HG02798 (cell line): Measurements from ENCODE around the gene TEX2.
"Not testable (repeated sequence)": the region's sequence is repeated elsewhere in the genome, so short reads cannot be mapped to it uniquely, and the experiment has no call there.

Experiments used
- ATAC-seq: cut with Tn5 transposase; IDR thresholded peaks from one replicate; pipeline ENCODE4 v1.9.1; 2021; ENCODE audit warnings: mild to moderate bottlenecking; ENCODE audit not compliant: unreplicated experiment, poor library complexity

TEX2 gene

GRCh38 chr17:64187093-64187895, 75.8 kb downstream of the TEX2 start:
- no peak for ATAC-seq

GRCh38 chr17:64186171-64187092, 76.6 kb downstream of the TEX2 start:
- no peak for ATAC-seq

DNA sequence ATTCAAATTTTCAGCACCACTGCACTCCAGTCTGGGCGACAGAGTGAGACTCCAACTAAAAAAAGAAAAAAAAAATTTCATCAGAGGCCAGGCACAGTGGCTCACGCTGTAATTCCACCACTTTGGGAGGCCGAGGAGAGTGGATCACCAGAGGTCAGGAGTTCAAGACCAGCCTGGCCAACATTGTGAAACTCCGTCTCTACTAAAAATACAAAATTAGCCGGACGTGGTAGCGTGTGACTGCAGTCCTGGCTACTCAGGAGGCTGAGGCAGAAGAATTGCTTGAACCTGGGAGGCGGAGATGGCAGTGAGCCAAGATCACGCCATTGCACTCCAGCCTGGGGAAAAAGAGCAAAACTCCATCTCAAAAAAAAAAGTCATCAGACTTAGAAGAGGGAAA, 77.5 kb downstream of the TEX2 start:
- ATAC-seq = not testable (repeated sequence)

GRCh38 chr17:64185101-64185500, 78.0 kb downstream of the TEX2 start:
- no peak for ATAC-seq

DNA sequence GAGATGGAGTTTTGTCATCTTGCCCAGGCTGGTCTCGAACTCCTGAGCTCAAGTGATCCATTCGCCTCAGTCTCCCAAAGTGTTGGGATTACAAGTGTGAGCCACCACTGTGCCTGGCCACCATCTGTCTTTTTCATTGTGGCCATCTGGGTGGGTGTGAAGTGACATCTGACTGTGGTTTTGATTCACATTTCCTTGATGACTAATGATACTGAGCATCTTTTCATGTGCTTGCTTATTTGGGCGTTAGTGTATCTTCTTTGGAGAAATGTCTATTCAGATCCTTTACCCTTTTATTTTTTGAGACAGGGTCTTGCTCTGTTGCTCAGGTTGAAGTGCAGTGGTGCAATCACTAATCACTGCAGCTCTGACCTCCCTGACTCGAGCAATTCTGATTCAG, 79.2 kb downstream of the TEX2 start:
- no peak for ATAC-seq

GRCh38 chr17:64182325-64183012, 80.6 kb downstream of the TEX2 start:
- ATAC-seq = no peak

GRCh38 chr17:64180089-64181073, 82.7 kb downstream of the TEX2 start:
- no peak for ATAC-seq

DNA sequence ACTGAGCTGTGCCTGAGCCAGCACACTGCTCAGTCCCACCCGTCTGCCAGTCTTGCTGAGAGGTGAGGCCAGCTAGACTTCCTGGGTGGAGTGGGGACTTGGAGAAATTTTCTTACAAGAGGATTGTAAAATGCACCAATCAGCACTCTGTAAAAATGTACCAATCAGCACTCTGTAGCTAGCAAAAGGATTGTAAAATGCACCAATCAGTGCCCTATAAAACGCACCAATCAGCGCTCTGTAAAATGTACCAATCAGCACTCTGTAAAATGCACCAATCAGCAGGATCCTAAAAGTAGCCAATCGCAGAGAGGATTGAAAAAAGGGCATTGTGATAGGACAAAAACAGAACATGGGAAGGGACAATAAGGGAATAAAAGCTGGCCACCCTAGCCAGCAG, 84.0 kb downstream of the TEX2 start:
- ATAC-seq = not testable (repeated sequence)

DNA sequence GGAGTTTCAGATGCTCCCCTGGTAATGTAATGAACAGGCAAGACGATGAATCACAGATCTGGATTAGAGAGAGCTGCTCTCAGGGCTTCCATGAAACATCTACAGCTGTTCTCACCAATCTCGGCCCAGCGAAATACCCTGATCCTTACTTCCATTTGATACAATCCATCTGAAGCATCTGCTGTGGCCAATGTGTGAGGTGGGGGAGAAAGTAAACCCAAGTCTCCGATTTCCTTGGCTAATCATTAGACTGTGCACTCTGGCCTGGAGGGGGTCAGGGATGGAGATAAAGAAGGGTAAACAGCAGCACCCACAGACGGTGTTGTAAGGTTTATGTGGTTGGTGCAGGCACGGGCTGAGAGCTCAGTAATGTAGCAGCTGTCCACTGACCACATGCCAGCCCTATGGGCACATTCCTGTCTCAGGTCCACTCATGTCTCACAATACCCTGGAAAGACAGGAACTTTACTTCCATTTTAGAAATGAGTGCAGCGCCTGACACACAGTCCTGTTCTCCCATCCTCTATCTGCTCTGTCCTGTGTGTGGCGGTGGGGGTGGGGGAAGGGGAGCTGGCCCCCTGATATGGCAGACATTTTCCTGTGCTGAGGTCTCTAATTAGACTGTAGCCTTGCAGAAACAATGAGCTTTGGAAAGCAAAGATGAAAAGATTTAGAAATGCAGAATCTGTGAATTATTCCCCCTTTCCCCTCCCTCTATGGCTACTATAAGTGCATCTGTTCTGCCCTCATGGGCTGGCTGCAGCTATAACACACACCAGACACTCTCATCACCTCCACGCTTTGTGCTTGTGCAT, 84.8 kb downstream of the TEX2 start:
- no peak for ATAC-seq

DNA sequence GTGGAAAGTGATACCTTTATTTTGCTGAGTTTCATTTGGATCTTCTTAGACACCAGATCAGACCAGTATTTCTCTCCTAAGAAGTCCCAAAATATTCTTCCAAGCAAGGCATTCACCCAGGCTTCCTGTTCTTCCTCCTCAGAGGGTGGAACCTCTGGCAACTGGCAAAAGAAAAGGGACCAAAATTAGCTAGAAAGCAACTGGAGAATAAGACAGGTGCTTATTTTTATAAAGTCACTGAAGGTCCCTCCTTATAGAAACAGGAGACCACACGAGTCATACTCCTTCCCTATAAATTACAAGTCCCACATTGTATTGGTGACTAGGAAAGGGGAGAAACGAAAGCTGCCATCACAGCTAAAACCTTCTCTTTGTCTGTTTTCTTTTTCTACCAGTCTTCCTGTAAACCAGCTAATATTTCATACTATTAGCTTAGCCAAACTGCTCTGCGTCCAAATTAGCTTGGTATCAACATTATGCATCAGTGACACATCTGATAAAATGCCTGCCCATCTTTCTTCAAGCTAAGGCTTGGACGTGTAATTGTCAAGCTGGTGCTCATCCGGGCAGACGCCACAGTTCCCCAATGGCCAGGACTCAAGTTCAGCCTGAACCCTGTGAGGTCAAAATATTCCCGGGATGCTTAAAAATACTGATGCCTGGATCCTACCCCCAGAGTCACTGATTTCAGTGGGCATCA, 85.6 kb downstream of the TEX2 start:
- ATAC-seq = no peak

- no peak for ATAC-seq
Observed at GRCh38 chr17:64176556-64176955, 86.5 kb downstream of the TEX2 start.

DNA sequence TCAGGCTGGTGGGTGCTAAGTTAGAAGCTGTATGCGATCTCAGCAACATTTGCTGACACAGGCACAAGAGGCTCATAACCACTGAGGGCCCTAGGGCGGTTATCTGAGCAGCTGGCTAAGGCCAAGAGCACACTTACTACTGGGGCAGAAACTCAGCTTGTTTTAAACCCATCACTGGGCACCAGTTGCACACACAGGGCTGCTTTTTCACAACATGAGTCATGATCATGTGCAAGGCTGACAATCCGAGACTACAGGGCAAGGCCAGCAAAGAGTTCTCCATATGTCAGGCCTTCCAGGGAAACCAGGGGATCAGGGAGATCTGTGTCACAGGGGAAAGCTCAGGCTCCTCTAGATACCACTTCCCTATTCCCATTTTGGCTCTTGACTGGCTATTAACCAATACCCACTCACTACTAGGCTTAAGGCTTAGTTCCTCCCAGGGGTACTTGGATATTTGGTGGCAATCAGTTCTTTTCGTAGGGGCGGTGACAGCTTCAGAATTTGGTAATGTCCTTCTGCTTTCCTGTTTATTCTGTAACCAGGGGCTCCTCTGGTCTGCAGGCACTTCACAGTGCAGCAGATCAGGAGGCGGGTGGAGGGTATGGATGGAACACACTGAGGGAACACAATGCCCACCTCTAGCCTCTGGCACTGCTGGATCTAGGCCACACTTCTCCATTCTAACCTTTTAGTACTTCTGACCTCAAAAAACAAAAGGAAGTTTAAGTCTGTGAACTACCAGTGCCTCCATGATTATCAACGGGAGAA, 88.2 kb downstream of the TEX2 start:
- no peak for ATAC-seq

- no peak for ATAC-seq
Observed at GRCh38 chr17:64173646-64174045, 89.4 kb downstream of the TEX2 start.

- no peak for ATAC-seq
Observed at GRCh38 chr17:64172510-64172909, 90.5 kb downstream of the TEX2 start.

GRCh38 chr17:64171041-64171440, 92.0 kb downstream of the TEX2 start:
- no peak for ATAC-seq

- ATAC-seq = no peak
Observed at GRCh38 chr17:64170286-64170685, 92.8 kb downstream of the TEX2 start.

GRCh38 chr17:64167666-64168065, 95.4 kb downstream of the TEX2 start:
- not testable (repeated sequence) for ATAC-seq
